Measurements from ENCODE around the gene CYP4X1. TPM values are rescaled to one million over a fixed set of nuclear protein-coding genes. Genes with fewer than 3 reads are reported as not detected.
A peak's percentile ranks its signal among the peaks of the same experiment; 100 is the strongest.
"Not testable (repeated sequence)": the region's sequence is repeated elsewhere in the genome, so short reads cannot be mapped to it uniquely, and the experiment has no call there.

Gene CYP4X1
- not detected for polyA plus RNA-seq (2012; ENCODE audit: insufficient read depth, insufficient read length)

- H3K4me3 ChIP-seq (ENCODE audit: low read length), result no peak within 1 kb of the TSS
- no peak for DNase-seq (ENCODE audit: low read depth, low spot score)
These were observed at the start of gene CYP4X1 for GRCh38 chr1:47023268-47024140. Gene CYP4X1 (plus strand): TSS chr1:47023669. CDS start chr1:47023818, 149 bp downstream.

- no peak overlapping the region for H3K4me3 ChIP-seq (ENCODE audit: low read length)
- DNase-seq (ENCODE audit: low read depth, low spot score), result no peak
These were observed 40.2 kb upstream of the CYP4X1 start for GRCh38 chr1:46983166-46983829.

- H3K4me3 ChIP-seq (ENCODE audit: low read length), result no peak overlapping the region
- DNase-seq (ENCODE audit: low read depth, low spot score), result no peak
These were observed 39.5 kb upstream of the CYP4X1 start for GRCh38 chr1:46983830-46984586.

GRCh38 chr1:46990541-46990940 is 32.9 kb upstream of the CYP4X1 start:
- not testable (repeated sequence) for H3K4me3 ChIP-seq (ENCODE audit: low read length); DNase-seq (ENCODE audit: low read depth, low spot score)

GRCh38 chr1:46991083-46991923 is 32.2 kb upstream of the CYP4X1 start:
- H3K4me3 ChIP-seq (ENCODE audit: low read length), result no peak overlapping the region
- DNase-seq (ENCODE audit: low read depth, low spot score), result peak; percentile 41

- peak; percentile 21 for DNase-seq (ENCODE audit: low read depth, low spot score)
- no peak overlapping the region for H3K4me3 ChIP-seq (ENCODE audit: low read length)
These were observed 26.7 kb upstream of the CYP4X1 start for GRCh38 chr1:46996659-46997281.

GRCh38 chr1:47002211-47002610 is 21.3 kb upstream of the CYP4X1 start:
- H3K4me3 ChIP-seq (ENCODE audit: low read length), result no peak overlapping the region
- peak; percentile 12 for DNase-seq (ENCODE audit: low read depth, low spot score)

- no peak overlapping the region for H3K4me3 ChIP-seq (ENCODE audit: low read length)
- DNase-seq (ENCODE audit: low read depth, low spot score), result no peak
These were observed 19.5 kb upstream of the CYP4X1 start for GRCh38 chr1:47003896-47004403.

GRCh38 chr1:47006437-47006836 is 17.0 kb upstream of the CYP4X1 start:
- DNase-seq (ENCODE audit: low read depth, low spot score); H3K4me3 ChIP-seq (ENCODE audit: low read length): not testable (repeated sequence)

GRCh38 chr1:47013293-47013692 is 10.2 kb upstream of the CYP4X1 start:
- H3K4me3 ChIP-seq (ENCODE audit: low read length), result no peak overlapping the region
- no peak for DNase-seq (ENCODE audit: low read depth, low spot score)

- H3K4me3 ChIP-seq (ENCODE audit: low read length), result no peak overlapping the region
- no peak for DNase-seq (ENCODE audit: low read depth, low spot score)
These were observed 2.4 kb upstream of the CYP4X1 start for GRCh38 chr1:47021070-47021469.

- H3K4me3 ChIP-seq (ENCODE audit: low read length), result no peak overlapping the region
- peak; percentile 32 for DNase-seq (ENCODE audit: low read depth, low spot score)
These were observed 802 bp downstream of the CYP4X1 start for GRCh38 chr1:47024141-47024801.

GRCh38 chr1:47030170-47030805 is 6.8 kb downstream of the CYP4X1 start:
- DNase-seq (ENCODE audit: low read depth, low spot score), result no peak
- H3K4me3 ChIP-seq (ENCODE audit: low read length), result no peak overlapping the region

GRCh38 chr1:47031059-47031458 is 7.6 kb downstream of the CYP4X1 start:
- DNase-seq (ENCODE audit: low read depth, low spot score), result peak; percentile 83
- no peak overlapping the region for H3K4me3 ChIP-seq (ENCODE audit: low read length)

- no peak overlapping the region for H3K4me3 ChIP-seq (ENCODE audit: low read length)
- DNase-seq (ENCODE audit: low read depth, low spot score), result no peak
These were observed 8.1 kb downstream of the CYP4X1 start for GRCh38 chr1:47031585-47031984.

GRCh38 chr1:47036764-47037163 is 13.3 kb downstream of the CYP4X1 start:
- no peak overlapping the region for H3K4me3 ChIP-seq (ENCODE audit: low read length)
- no peak for DNase-seq (ENCODE audit: low read depth, low spot score)

GRCh38 chr1:47059376-47059775 is 35.9 kb downstream of the CYP4X1 start:
- no peak overlapping the region for H3K4me3 ChIP-seq (ENCODE audit: low read length)
- no peak for DNase-seq (ENCODE audit: low read depth, low spot score)

Measured in Jurkat, Clone E6-1 (cell line).